Esophagus mucosa (tissue), 1 donor: ENCODE measurements around the gene OSBPL3. TPM values are rescaled to one million over a fixed set of nuclear protein-coding genes. Genes with fewer than 3 reads are reported as not detected.
"Not testable (repeated sequence)": the region's sequence is repeated elsewhere in the genome, so short reads cannot be mapped to it uniquely, and the experiment has no call there.

Experiments
- ATAC-seq: fragments of 200-7000 bp; cut with Tn5 transposase; one replicate; pipeline ENCODE4 v1.9.1; 2020
- total RNA-seq: library from RNA; stranded (reverse); gene quantifications from one replicate; pipeline ENCODE4 v1.2.4, GENCODE V29; 2023
- donor health status: DM: yes; HTN: yes; CAD: no.

Gene OSBPL3
- total RNA-seq, 1 donor from 2014 or later: 16.1 TPM

- peak; percentile 85 for ATAC-seq
These were observed 153.9 kb downstream of the OSBPL3 start for GRCh38 chr7:24825931-24826661.

- peak; percentile 43 for ATAC-seq
These were observed 154.6 kb downstream of the OSBPL3 start for GRCh38 chr7:24825381-24825794.

- no peak for ATAC-seq
These were observed 155.1 kb downstream of the OSBPL3 start for GRCh38 chr7:24824896-24825295.

GRCh38 chr7:24824400-24824799 lies 155.6 kb downstream of the OSBPL3 start:
- ATAC-seq: no peak

GRCh38 chr7:24821754-24822054 lies 158.3 kb downstream of the OSBPL3 start:
- no peak for ATAC-seq

- peak; percentile 94 for ATAC-seq
These were observed 158.8 kb downstream of the OSBPL3 start for GRCh38 chr7:24821045-24821753.

- ATAC-seq: no peak
These were observed 159.3 kb downstream of the OSBPL3 start for GRCh38 chr7:24820730-24821044.

- ATAC-seq: peak; percentile 78
These were observed 159.9 kb downstream of the OSBPL3 start for GRCh38 chr7:24819916-24820689.

GRCh38 chr7:24817339-24817738 lies 162.6 kb downstream of the OSBPL3 start:
- no peak for ATAC-seq

GRCh38 chr7:24816868-24817267 lies 163.1 kb downstream of the OSBPL3 start:
- ATAC-seq: no peak

- peak; percentile 87 for ATAC-seq
These were observed 167.6 kb downstream of the OSBPL3 start for GRCh38 chr7:24812305-24812945.

- no peak for ATAC-seq
These were observed 171.5 kb downstream of the OSBPL3 start for GRCh38 chr7:24808518-24808917.

GRCh38 chr7:24802300-24802699 lies 177.7 kb downstream of the OSBPL3 start:
- no peak for ATAC-seq

GRCh38 chr7:24801883-24802282 lies 178.1 kb downstream of the OSBPL3 start:
- no peak for ATAC-seq

GRCh38 chr7:24800667-24801066 lies 179.3 kb downstream of the OSBPL3 start:
- ATAC-seq: no peak

- ATAC-seq: no peak
These were observed 179.9 kb downstream of the OSBPL3 start for GRCh38 chr7:24800073-24800472.

GRCh38 chr7:24799506-24799905 lies 180.5 kb downstream of the OSBPL3 start:
- ATAC-seq: no peak

- no peak for ATAC-seq
These were observed 181.7 kb downstream of the OSBPL3 start for GRCh38 chr7:24798261-24798660.

- no peak for ATAC-seq
These were observed 182.7 kb downstream of the OSBPL3 start for GRCh38 chr7:24797270-24797669.

GRCh38 chr7:24795407-24795767 lies 184.6 kb downstream of the OSBPL3 start:
- ATAC-seq: no peak

- ATAC-seq: not testable (repeated sequence)
These were observed 185.1 kb downstream of the OSBPL3 start for GRCh38 chr7:24794751-24795406.

GRCh38 chr7:24793982-24794648 lies 185.9 kb downstream of the OSBPL3 start:
- ATAC-seq: no peak
